Thoracic aorta (tissue), 2 donors: ENCODE measurements around the gene CNDP2. TPM values are rescaled to one million over a fixed set of nuclear protein-coding genes. Genes with fewer than 3 reads are reported as not detected.

Source experiments
- ATAC-seq: fragments of 150-250 bp; one replicate; pipeline ENCODE4 v1.8.0; 2017; ENCODE audit warnings: low read depth; ENCODE audit not compliant: insufficient number of reproducible peaks, low FRiP score
- DNase-seq: peaks from one replicate; pipeline ENCODE4 v3.0.0-alpha.2; 2020; ENCODE audit warnings: low spot score
- H3K27ac ChIP-seq, 2 donors: fragments of 200-600 bp; sonication (generic); 1 replicate in 1 of 2; 2 replicates in 1 of 2; pipeline ENCODE4 v1.5.1; 2016; ENCODE audit warnings: mild to moderate bottlenecking in 2 of 2, moderate library complexity in 2 of 2
- H3K27me3 ChIP-seq: fragments of 200-600 bp; sonication (generic); replicated peaks from 2 replicates; pipeline ENCODE4 v1.6.0; 2016; ENCODE audit warnings: mild to moderate bottlenecking; ENCODE audit not compliant: insufficient read depth
- H3K36me3 ChIP-seq: fragments of 200-600 bp; sonication (generic); one replicate; pipeline ENCODE4 v1.5.1; 2016
- H3K4me1 ChIP-seq, 2 donors: fragments of 200-600 bp; sonication (generic); 1 replicate in 1 of 2; 2 replicates in 1 of 2; pipeline versions ENCODE4 v1.5.1 to v1.6.0; 2016; ENCODE audit warnings: low read depth in 2 of 2, mild to moderate bottlenecking in 1 of 2; ENCODE audit not compliant: control insufficient read depth in 1 of 2
- H3K4me3 ChIP-seq: fragments of 200-600 bp; sonication (generic); 2 replicates; pipeline ENCODE4 v1.5.1; 2016; ENCODE audit warnings: mild to moderate bottlenecking
- H3K9me3 ChIP-seq: fragments of 200-600 bp; sonication (generic); 2 replicates; pipeline ENCODE4 v1.5.1; 2016
- CTCF ChIP-seq: fragments of 200-600 bp; sonication (generic); IDR thresholded peaks from one replicate; pipeline ENCODE4 v1.5.1; 2019; ENCODE audit warnings: antibody characterized with exemption
- total RNA-seq, 2 donors: library from RNA; depleted of rRNA; stranded (reverse); fragments of >200 nt; gene quantifications; one replicate each; pipeline versions ENCODE4 v1.1.0 to v1.2.3, GENCODE V29; 2016

CNDP2 gene
- total RNA-seq, 2 donors from 2014 or later: 44.3 to 106 TPM

GRCh38 chr18:74539289-74539688, 43.1 kb downstream of the CNDP2 start:
- ATAC-seq (no peak), DNase-seq (no peak)
- H3K9me3 ChIP-seq: no peaks in the 10 kb centered on the region
- TF ChIP-seq CTCF: no peak
- H3K4me3 ChIP-seq: no peak overlapping the region
- H3K4me1 ChIP-seq: no peaks in the 10 kb centered on the region
- H3K36me3 ChIP-seq: no peaks in the 10 kb centered on the region
- H3K27ac ChIP-seq: no peak overlapping the region
- H3K27me3 ChIP-seq: no peaks in the 10 kb centered on the region

- H3K4me3 ChIP-seq: no peak overlapping the region
- no peaks in the 10 kb centered on the region for H3K36me3 ChIP-seq
- no peak overlapping the region for H3K27ac ChIP-seq
- no peaks in the 10 kb centered on the region for H3K27me3 ChIP-seq
- no peak for ATAC-seq
- H3K4me1 ChIP-seq: no peaks in the 10 kb centered on the region
- no peak for TF ChIP-seq CTCF
- H3K9me3 ChIP-seq: no peaks in the 10 kb centered on the region
- no peak for DNase-seq
Measured at GRCh38 chr18:74540652-74541421, 44.7 kb downstream of the CNDP2 start.

GRCh38 chr18:74541703-74542555, 45.8 kb downstream of the CNDP2 start:
- Histone ChIP-seq H3K36me3 (no peaks in the 10 kb centered on the region), H3K27ac (no peak overlapping the region), H3K9me3 (no peaks in the 10 kb centered on the region), H3K4me3 (no peak overlapping the region), H3K27me3 (no peaks in the 10 kb centered on the region), H3K4me1 (peaks cover 0 to 8% of the 10 kb centered on the region in 2 donors)
- DNase-seq (no peak), ATAC-seq (no peak)
- TF ChIP-seq CTCF: no peak

GRCh38 chr18:74544898-74545297, 48.7 kb downstream of the CNDP2 start:
- Histone ChIP-seq H3K27me3 (no peaks in the 10 kb centered on the region), H3K4me1 (peaks cover 0 to 14% of the 10 kb centered on the region in 2 donors), H3K4me3 (no peak overlapping the region), H3K27ac (no peak overlapping the region), H3K36me3 (no peaks in the 10 kb centered on the region), H3K9me3 (peaks cover 9% of the 10 kb centered on the region)
- ATAC-seq (no peak), DNase-seq (no peak)
- TF ChIP-seq CTCF: no peak

- ATAC-seq (no peak), DNase-seq (no peak)
- H3K36me3 ChIP-seq: no peaks in the 10 kb centered on the region
- peaks cover 0 to 14% of the 10 kb centered on the region in 2 donors for H3K4me1 ChIP-seq
- no peak for TF ChIP-seq CTCF
- no peak overlapping the region for H3K4me3 ChIP-seq
- H3K27ac ChIP-seq: peak overlapping the region in 1 of 2 donors; percentile 43
- H3K27me3 ChIP-seq: no peaks in the 10 kb centered on the region
- H3K9me3 ChIP-seq: peaks cover 9% of the 10 kb centered on the region
Measured at GRCh38 chr18:74546007-74546406, 49.8 kb downstream of the CNDP2 start.
